LoVo (cell line): ENCODE data around the gene TMEM164.
A peak's percentile ranks its signal among the peaks of the same experiment; 100 is the strongest.
"Not testable (repeated sequence)": the region's sequence is repeated elsewhere in the genome, so short reads cannot be mapped to it uniquely, and the experiment has no call there.

Source experiments
- DNase-seq: peaks from one replicate; pipeline ENCODE4 v3.0.0-alpha.2; 2016; ENCODE audit warnings: low spot score

Gene TMEM164

DNA sequence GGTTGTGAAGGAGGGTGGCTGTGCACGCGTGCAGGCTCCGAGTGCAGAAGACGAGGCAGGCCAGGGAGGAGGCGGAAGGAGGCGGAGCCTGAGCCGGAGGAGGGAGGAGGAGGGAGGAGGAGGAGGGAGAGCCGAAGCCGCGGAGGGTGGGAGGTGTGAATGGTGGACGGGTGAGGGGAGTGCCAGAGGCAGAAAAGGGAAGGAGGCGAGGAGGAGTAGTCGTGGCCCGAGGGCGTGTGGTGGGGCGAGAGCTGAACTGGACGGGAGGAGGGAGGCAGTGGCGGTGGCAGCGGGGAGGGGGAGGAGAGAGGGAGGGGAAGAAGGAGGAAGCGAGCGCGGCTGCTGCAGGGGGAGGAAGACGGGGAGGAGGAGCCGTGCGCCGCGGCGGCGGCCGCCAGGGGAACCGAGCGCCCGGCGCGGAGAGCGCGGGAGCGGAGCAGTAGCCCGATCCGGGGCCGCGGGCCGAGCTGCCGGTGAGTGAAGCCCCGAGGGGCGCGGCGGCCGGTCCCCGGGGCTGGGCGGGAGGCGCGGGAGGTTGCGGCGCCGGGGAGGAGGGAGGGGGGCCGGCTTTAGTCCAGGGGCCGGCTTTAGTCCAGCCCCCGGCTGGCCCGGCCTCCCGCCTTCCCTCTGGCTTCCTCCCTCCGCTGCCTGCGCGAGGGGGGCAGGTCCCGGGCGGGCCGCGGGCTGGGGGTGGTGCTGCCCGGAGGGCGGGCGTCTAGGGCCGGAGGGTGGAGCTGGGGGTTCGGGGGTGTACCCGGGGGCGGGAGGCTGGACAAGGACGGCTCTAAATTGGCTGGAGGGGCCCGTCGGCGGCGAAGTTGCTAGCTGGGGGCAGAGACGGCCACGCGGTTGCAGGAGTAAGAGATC, at the start of gene TMEM164:
TSS of gene TMEM164 (plus strand) at position 815 of the 867 bp plus-strand sequence. CDS start 661 bp downstream, outside the sequence.
- DNase-seq = peak; percentile 57

DNA sequence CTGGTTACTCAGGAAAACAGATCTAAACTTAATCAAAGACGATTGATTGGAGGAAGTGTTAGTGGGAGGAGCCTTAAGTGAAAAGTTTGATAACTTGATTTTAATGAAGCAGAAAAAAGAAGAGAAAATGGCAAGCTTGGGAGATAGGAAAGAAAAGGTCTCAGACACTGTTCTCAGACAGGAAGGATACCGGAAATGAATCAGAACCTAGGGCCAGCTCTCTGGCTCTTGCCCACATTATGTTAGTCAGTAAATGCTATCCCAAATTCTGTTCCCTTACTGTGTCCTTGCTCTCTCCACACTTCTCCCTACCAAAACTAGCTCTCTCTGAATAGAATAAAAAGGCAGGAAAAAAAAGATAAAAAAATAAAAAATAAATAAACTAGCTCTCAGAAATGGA, 48.6 kb upstream of the TMEM164 start:
- no peak for DNase-seq

DNA sequence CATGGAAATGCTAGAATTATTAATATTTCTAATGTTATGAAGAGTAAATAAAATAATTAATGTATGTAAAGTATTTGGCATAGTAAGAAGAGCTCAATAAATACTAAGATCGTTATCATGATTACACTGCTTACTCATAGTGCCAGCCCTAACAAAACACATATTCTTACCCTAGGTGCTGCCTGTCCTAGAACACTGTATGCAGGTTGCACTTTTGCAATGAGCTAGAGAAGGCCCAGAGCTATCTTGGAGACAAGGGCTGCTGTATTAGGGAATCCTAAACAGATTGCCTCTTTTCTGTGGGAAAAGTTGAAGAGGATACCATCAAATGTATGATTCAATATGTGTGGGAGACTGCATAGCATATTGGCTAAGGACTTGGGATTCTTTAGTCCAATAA, 48.0 kb upstream of the TMEM164 start:
- DNase-seq = no peak

DNA sequence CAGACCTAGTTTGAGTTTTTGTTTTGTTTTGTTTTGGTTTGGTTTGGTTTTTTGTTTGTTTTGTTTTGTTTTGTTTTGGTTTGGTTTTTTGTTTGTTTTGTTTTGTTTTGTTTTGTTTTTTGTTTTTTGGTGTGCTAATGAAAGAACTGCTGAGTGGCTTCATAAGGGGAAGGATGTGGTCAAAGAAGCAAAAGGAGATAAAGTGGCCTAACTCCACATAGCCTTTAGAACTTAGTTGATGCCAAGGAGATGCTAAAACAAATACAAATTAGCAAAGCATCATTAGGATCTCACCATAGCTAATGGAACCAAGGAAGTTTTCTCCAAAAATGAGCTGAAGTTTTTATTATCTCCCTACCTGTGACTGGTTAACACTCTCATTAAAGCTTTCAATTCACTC, 44.6 kb upstream of the TMEM164 start:
- DNase-seq = no peak

DNA sequence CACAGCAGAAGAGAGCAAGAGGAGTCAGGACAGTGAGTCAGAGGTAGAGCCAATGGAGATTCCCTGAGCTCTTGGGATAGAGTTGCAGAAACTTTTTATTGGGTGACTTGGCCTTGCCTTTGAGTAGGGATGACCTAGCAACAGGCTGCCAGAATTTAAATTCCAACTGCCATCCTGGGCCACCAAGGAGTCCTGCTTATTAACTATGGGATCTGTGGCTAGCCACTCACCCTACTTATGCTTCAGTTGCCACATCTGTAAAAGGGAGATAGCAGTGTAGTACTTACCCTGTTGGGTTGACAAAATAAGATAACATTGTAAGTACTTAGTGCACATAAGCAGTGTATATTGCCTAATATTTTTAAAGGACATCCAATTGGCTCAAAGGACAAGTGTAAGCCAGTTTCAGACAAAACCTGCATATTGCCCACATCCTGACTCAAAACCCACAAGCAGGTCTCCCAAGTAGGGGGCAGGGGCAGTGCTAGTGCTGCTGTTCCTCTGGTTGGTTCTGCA, 43.5 kb upstream of the TMEM164 start:
- DNase-seq = no peak

DNA sequence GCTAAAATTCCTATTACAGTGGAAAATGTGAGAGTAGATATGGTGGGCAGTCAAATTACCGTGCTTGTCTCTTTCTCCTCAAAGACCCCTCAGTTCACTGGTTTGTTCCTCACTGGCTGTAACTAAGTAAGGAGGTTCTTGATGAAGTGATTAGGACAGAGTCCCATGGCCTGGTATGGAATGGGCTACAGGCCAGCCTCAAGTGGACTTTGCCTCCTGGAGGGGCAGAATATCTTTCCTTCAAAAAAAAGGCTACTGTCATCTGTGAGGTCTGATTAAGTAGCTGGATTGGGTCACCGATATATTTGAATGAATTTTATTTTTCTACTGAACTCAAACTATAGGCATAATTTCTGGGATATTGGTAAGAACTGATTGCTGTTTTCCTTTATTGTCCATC, 38.5 kb upstream of the TMEM164 start:
- no peak for DNase-seq

DNA sequence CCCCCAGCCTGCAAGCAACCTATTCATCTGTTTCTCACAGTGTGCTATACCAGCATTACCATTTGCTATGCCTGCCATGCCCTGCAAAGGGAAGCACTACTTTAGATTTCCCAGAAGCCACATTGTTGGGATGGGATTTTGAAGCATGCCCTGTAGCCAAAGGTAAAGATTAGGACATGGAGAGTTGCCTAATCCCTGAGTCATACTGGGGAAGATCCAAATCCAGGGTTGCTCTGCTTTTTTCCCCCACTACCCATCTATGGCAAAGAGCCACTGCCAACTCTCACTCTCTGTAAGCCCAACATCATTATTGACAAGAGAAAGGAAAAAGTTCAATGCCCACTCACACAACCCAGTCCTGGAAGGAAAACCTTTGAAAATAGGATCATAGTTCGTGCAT, 36.7 kb upstream of the TMEM164 start:
- no peak for DNase-seq

DNA sequence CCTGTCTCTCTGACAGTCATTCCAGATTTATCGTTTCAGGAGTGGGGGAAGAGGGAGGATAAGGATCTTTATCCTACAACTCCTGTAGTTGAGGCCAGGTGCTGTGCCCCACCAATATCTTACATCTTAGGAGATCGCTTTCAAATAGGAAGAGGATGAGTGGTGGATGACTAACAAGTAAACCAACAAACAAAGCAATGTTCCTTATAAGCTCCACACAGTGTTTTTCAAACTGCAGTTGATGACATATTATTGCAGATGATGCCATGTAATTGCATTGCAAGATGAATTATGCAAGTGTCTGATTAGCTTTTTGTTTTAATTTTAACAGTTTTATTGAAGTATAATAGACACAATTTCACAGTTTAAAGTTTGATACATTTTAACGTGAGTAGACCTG, 35.8 kb upstream of the TMEM164 start:
- DNase-seq = no peak

DNA sequence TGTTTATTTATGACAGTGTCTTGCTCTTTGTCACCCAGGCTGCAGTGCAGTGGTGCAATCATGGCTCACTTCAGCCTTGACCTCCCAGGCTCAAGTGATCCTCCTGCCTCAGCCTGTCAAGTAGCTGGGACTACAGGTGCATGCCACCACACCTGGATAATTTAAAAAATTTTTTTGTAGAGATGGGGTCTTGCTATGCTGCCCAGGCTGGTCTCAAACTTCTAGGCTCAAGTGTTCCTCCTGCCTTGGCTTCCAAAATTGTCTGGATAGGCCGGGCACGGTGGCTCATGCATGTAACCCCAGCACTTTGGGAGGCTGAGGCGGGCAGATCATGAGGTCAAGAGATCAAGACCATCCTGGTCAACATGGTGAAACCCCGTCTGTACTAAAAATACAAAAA, 32.1 kb upstream of the TMEM164 start:
- not testable (repeated sequence) for DNase-seq

DNA sequence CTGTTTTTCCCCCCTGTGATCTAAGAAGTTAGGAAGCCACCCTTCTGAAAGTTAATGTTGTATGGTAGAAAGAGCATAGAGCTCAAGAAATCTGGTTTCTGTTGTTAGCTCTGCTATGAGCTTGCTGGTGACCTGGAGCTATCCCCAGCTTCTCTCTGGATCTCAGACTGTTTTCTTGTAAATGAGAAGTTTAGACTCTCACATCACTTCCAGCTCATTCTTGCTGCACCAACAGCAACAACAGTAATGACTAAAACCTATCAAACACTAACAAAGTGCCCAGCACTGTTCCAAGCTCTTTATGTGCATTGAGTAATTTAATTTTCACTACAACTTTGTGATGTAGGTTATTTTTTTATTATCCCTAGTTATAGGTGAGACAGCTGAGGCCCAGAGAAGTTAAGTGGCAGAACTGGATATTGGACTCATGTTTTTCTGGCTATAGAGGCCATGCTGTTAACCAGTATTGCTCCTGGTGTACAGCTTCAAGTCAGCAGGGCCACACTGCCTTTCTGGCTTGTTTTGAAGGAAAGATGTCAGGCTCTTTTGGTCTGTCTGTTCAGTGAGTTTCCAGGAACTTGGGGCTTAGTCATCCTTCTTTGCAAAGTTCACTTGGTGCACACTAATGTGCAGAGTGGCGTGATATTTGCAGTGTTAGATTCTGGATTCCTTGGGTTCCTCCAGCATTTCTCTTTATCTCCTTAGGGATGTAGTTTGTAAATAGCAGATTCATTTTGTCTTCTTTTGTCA, 27.8 kb upstream of the TMEM164 start:
- DNase-seq = no peak

DNA sequence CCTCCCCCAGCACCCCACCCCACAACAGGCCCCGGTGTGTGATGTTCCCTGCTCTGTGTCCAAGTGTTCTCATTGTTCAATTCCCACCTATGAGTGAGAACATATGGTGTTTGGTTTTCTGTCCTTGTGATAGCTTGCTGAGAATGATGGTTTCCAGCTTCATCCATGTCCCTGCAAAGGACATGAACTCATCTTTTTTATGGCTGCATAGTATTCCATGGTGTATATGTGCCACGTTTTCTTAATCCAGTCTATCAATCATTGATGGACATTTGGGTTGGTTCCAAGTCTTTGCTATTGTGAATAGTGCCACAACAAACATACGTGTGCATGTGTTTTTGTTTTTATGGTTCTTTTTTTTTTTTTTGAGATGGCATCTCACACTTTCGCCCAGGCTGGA, 17.7 kb upstream of the TMEM164 start:
- not testable (repeated sequence) for DNase-seq

DNA sequence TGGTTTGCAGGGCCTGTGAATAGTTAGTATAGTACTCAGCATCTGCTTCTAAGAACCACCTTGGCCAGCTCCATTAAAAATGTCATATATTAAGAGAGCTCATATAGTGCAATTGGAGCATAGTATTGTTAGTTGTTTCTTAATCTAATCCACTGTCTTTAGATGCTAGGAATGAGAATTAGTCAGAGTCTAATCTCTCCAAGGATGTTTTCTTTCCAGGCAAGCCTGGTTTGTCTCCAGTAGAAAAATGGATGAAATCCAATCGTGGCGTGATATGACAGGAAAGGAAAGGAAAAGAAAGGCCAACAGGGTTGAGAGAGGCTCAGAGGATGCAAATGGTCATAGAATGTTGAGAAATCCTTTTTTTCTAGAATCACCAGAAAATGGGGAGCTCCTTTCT, 15.0 kb upstream of the TMEM164 start:
- DNase-seq = no peak

DNA sequence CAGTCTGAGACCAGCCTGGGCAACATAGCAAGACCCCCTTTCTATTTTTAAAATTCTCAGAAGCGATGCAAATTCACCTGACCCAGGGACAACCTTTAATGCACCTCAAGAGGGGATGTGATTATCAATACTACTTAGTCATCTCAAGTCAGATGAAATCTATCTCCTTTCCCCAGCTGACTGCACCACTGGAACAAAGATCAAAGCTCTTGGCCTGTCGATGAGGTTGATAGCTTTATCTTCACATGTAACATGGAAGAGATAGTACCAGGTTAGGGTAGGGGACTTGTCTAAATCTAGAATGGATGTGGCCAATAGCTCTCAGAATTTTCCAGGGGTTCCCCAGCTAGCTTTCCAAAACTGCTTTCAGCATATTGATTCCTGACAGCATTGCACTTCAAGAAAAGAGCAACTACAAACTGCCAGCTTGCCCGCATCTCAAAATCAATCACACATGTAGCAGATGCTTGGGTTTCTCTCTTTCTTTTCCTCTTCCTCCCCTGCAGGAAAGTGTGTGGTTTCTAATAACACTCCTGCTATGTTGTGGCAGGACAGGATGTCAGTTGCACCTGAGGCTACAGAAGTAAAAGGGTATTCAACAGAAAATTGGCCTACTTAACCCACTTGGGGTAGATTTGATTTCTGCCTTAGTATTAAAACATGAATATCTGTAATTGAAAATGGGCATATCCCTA, 12.2 kb upstream of the TMEM164 start:
- no peak for DNase-seq

DNA sequence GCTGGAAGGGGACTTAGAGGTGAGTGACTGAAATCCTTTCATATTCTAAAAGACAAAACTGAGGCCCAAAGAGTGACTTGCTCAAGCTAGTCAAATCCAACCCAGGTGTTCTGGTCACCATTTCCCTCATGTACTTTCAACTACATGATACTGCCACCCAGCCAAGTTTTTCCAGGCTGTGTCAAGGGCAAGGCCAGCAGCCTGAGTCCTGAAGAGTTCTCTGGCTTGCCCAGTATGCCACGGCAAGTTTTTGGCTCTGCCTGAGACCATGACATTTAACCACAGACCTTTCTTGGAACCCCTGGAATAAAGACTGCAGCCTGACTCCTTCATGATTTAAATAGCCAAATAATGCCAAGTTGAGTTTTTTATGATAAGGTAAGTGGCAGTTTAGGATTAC, 10.7 kb upstream of the TMEM164 start:
- DNase-seq = no peak

DNA sequence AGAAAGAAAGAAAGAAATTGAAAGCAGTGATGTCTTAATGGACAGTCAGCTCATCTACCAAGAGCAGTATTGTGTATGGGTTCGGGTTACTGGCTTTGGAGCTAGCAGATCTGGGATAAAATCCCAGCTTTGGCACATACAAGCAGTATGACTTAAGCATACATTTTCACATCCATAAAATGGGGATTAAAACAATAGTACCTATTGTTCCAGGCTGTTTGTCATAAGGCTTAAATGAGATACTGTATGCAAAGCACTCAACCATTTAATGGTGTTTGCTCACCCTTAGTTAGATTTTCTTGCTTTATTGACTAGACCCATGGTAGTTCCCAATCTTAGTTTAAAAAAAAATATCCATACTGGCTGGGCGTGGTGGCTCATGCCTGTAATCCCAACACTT, 7.8 kb upstream of the TMEM164 start:
- no peak for DNase-seq

DNA sequence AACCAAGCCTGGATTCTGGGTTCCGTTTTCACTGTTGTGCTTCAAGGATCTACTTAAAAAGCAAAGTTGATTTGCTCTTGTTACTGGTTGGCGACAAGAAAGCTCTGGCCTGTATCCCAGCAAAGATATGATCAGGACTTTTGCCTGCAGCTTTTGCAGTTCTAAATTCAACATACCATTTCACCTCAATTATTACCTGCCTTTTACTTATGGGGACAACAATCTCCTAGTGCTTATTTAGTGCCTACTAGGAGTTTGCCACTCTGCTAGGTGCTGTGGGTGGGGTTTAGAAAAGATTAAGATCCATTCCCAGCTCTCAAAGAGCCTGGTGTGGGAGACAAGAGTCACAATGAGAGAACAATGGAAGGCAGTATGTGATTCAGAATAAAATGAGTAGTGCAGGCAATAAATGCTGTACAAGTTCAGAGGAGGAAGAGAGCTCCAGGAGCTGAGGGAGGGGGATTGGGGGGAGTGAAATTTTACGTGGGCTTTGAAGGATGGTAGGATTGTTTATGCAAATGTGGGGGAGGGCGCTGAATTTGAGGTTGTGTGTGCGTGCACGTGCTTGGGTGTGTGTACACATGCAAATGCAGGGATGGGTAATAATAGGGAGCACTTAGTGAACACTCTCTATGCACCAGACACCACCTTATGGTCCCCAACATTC, 5.0 kb upstream of the TMEM164 start:
- no peak for DNase-seq

DNA sequence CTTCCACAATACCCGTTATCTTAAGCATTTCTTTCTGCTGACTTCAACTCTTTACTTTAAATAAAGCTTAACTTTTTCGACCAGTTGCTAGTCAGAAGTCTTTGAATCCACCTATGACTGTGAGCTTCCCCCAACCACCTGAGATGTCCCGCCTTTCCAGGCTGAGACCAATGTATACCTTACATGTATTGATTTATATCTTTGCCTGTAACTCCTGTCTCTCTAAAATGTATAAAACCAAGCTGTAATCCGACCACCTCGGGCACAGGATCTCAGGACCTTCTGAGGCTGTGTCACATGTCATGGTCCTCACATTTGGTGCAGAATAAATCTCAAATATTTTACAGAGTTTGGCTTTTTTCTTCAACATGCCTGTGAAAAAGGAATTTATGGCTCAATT, 2.9 kb upstream of the TMEM164 start:
- no peak for DNase-seq

DNA sequence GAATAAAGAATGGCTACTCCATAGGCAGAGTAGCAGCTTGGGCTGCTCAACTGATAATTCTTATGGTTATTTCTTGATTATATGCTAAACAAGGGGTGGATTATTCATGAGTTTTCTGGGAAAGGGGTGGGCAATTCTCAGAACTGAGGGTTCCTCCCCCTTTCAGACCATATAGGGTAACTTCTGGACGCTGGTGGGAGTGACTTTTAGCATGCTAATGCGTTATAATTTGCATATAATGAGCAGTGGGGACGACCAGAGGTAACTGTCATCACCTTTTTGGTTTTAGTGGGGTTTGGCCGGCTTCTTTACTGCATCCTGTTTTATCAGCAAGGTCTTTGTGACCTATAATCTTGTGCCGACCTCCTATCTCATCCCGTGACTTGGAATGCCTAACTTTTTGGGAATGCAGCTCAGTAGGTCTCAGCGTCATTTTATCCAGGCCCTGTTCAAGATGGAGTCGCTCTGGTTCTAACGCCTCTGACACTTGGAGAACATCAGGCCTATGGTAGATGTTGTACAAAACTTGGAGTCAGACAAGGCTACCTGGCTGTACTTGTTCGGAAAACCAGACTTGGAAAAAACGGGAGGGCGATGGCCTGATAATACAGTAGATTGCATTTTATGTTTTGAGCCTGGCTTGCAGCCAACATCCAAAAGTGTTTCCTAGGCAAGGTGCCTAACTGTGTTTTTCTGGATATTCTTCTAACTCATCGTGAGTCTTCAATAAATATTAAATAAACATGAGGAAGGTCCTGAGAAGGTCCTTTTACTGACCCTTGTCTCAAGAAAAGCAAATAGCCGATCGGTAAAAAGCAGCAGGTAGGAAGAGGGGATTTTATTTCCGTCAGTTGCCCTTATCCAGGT, 1.8 kb upstream of the TMEM164 start:
- DNase-seq = no peak

DNA sequence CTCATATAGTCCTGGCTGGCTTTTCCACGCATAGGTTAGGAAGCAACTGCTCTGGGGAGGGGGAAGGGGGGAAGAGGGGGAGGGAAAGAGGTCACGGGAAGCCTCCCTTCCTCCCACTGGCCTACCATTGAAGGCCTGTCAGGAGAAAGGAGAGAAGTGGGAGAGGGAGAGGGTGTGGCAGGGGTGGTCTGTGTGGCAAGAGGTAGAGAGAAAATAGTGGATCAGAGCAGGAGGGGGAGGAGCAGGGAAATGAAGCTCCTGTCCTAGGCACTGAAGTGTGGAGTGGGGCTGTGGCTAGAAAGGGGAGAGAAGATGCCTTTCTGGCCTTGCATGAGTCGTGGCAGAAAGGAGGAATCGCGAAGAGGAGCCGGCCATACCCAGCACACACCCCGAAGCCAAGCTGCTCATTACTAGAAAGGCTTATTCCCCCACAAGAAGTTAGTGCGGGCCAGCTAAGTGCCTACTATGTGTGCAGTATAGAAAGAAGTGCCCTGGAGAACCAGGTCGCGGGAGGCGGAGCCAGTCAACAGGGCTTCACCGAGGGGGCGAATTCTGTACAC, 1.1 kb upstream of the TMEM164 start:
- no peak for DNase-seq
